ENCODE results near the gene RHEB.

GRCh38 chr7:151438864-151439601 lies 80.7 kb downstream of the RHEB start:
- TF ChIP-seq CTCF (IDR thresholded peaks at IDR 0.05) (no peak), POLR2A (IDR thresholded peaks at IDR 0.05) (no peak)

All from esophagus squamous epithelium (tissue), 4 donors.